Ascending aorta (tissue), 2 donors: Measurements from ENCODE around the gene RAD21L1. TPM values are rescaled to one million over a fixed set of nuclear protein-coding genes. Genes with fewer than 3 reads are reported as not detected.

ENCODE experiments used
- DNase-seq, 2 donors: peaks; one replicate each; pipeline ENCODE4 v3.0.0-alpha.2; 2019; ENCODE audit warnings: low spot score in 2 of 2
- H3K27ac ChIP-seq, 2 donors: fragments of 200-600 bp; sonication (generic); one replicate each; pipeline ENCODE4 v1.5.1; 2016 to 2017; ENCODE audit warnings: mild to moderate bottlenecking in 1 of 2
- H3K27me3 ChIP-seq: fragments of 200-600 bp; sonication (generic); one replicate; pipeline ENCODE4 v1.5.1; 2017
- H3K36me3 ChIP-seq, 2 donors: fragments of 200-600 bp; sonication (generic); one replicate each; pipeline ENCODE4 v1.5.1; 2016
- H3K4me1 ChIP-seq, 2 donors: fragments of 200-600 bp; sonication (generic); one replicate each; pipeline ENCODE4 v1.5.1; 2016 to 2017; ENCODE audit warnings: mild to moderate bottlenecking in 1 of 2
- H3K4me3 ChIP-seq, 2 donors: fragments of 200-600 bp; sonication (generic); one replicate each; pipeline ENCODE4 v1.5.1; 2016 to 2017; ENCODE audit warnings: mild to moderate bottlenecking in 1 of 2
- H3K9me3 ChIP-seq, 2 donors: fragments of 200-600 bp; sonication (generic); one replicate each; pipeline ENCODE4 v1.5.1; 2016
- CTCF ChIP-seq, 3 experiments: fragments of 200-600 bp in 2 of 3; fragments of 450-650 bp in 1 of 3; sonication (generic) in 2 of 3; IDR thresholded peaks; one replicate each; pipeline ENCODE4 v1.5.1; 2016 to 2019; ENCODE audit warnings: antibody characterized with exemption in 3 of 3, mild to moderate bottlenecking in 1 of 3, moderate library complexity in 1 of 3
- intact Hi-C: fragments of 100-400 bp; cut with DNase I; formaldehyde crosslinking; loops from one replicate; pipeline ENCODE4 v1.15.1; 2023
- total RNA-seq: library from RNA; depleted of rRNA; stranded (reverse); fragments of >200 nt; gene quantifications from one replicate; pipeline ENCODE4 v1.1.0, GENCODE V29; 2016

RAD21L1 gene
- total RNA-seq, 1 donor from 2014 or later = not detected

GRCh38 chr20:1182106-1182505 is 43.7 kb upstream of the RAD21L1 start:
- intact Hi-C loops = no loop called here

GRCh38 chr20:1183153-1183552 is 42.7 kb upstream of the RAD21L1 start:
- Histone ChIP-seq H3K9me3 (no peaks in the 10 kb centered on the region), H3K27me3 (peaks cover 7% of the 10 kb centered on the region), H3K27ac (no peak overlapping the region), H3K4me1 (peaks cover 4% of the 10 kb centered on the region in 2 donors), H3K36me3 (no peaks in the 10 kb centered on the region), H3K4me3 (no peak overlapping the region)
- intact Hi-C loops = no loop called here
- no peak for DNase-seq
- TF ChIP-seq CTCF (IDR thresholded peaks at IDR 0.05) = no peak

More at GRCh38 chr20:1182106-1182505, 43.7 kb upstream of the RAD21L1 start:
- TF ChIP-seq CTCF (IDR thresholded peaks at IDR 0.05) = no peak
- Histone ChIP-seq H3K9me3 (no peaks in the 10 kb centered on the region), H3K27me3 (peaks cover 7% of the 10 kb centered on the region), H3K27ac (no peak overlapping the region), H3K4me3 (no peak overlapping the region), H3K4me1 (peaks cover 4% of the 10 kb centered on the region in 2 donors), H3K36me3 (no peaks in the 10 kb centered on the region)
- no peak for DNase-seq

GRCh38 chr20:1184260-1184637 is 41.6 kb upstream of the RAD21L1 start:
- H3K36me3 ChIP-seq = no peaks in the 10 kb centered on the region
- peaks cover 7% of the 10 kb centered on the region for H3K27me3 ChIP-seq
- no peak overlapping the region for H3K4me3 ChIP-seq
- H3K27ac ChIP-seq = no peak overlapping the region
- H3K4me1 ChIP-seq = peaks cover 4% of the 10 kb centered on the region in 2 donors
- H3K9me3 ChIP-seq = no peaks in the 10 kb centered on the region
- intact Hi-C loops = no loop called here
- no peak for DNase-seq
- TF ChIP-seq CTCF (IDR thresholded peaks at IDR 0.05) = no peak

- no peak for DNase-seq
- Histone ChIP-seq H3K27ac (no peak within 1 kb of the TSS), H3K4me3 (peak within 1 kb of the TSS; percentile 53 to 62), H3K4me1 (peaks cover 4% of the 10 kb centered on the region in 2 donors), H3K9me3 (no peaks in the 10 kb centered on the region), H3K27me3 (peaks cover 7% of the 10 kb centered on the region), H3K36me3 (no peaks in the 10 kb centered on the region)
- no peak for TF ChIP-seq CTCF (IDR thresholded peaks at IDR 0.05)
- intact Hi-C loops = no loop called here
Measured at GRCh38 chr20:1184638-1185315, 41.1 kb upstream of the RAD21L1 start, which contains the start of gene TMEM74B. Gene TMEM74B (minus strand): TSS chr20:1184981. CDS start chr20:1183801, 1,180 bp downstream.

GRCh38 chr20:1185316-1185741 is 40.5 kb upstream of the RAD21L1 start:
- Histone ChIP-seq H3K27ac (no peak overlapping the region), H3K4me3 (peak overlapping the region; percentile 53 to 62), H3K27me3 (peaks cover 7% of the 10 kb centered on the region), H3K9me3 (no peaks in the 10 kb centered on the region), H3K36me3 (no peaks in the 10 kb centered on the region), H3K4me1 (peaks cover 4% of the 10 kb centered on the region in 2 donors)
- intact Hi-C loops = no loop called here
- no peak for DNase-seq
- no peak for TF ChIP-seq CTCF (IDR thresholded peaks at IDR 0.05)
